ENCODE results near the gene SLC47A2. TPM values are rescaled to one million over a fixed set of nuclear protein-coding genes. Genes with fewer than 3 reads are reported as not detected.
A peak's percentile ranks its signal among the peaks of the same experiment; 100 is the strongest.

SLC47A2 gene
- total RNA-seq, 2 donors from 2014 or later, result not detected

DNA sequence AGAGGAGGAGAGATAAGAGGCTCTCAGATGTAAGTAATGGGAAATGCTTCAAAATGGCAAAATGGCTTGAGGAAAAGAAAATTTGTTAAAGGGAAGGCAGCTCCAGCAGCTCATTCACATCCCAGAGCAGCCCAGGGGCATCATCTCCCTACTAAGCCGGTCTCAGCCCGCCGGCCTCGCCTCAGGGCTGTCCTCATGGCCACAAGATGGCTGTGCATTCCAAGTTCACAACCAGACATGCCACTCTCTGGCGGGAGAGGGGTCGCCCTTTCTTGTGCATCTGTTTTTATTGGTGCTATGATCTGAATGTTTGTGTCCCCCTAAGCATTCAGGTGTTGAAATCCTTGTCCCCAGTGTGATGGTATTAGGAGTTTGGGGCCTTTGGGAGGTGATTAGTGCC lies 13.5 kb upstream of the SLC47A2 start:
- Mint-ChIP-seq H3K27me3 (no peaks in the 10 kb centered on the region), H3K4me3 (no peak overlapping the region), H3K4me1 (peaks cover 11% of the 10 kb centered on the region), H3K36me3 (ENCODE audit: low read depth) (no peaks in the 10 kb centered on the region), H3K27ac (no peak overlapping the region)
- DNase-seq (no peak), ATAC-seq (no peak)
- H3K9me3 ChIP-seq (ENCODE audit: control insufficient read depth, low read length, poor library complexity, severe bottlenecking), result no peaks in the 10 kb centered on the region

DNA sequence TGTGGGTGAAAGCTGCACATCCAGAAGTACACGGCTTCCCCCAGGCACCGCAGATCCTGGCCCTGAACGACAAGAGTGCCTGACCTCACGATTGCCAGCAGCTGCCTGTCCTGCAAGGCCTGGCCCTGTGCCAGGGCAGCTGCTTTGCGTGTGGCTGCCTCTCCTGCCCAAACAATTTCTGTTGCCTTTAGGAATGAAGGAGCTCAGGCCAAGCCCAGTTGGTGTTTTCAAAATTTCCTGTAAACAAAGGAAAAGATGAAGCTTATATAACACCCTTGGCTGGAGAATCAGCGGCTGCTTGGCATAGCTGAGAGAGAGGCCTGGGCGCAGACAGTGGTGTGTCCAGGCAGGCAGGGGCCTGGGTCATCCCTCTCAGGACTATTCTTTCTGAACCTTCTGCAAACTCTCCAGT lies 11.7 kb upstream of the SLC47A2 start:
- no peak overlapping the region for H3K27ac Mint-ChIP-seq
- ATAC-seq, result no peak
- H3K9me3 ChIP-seq (ENCODE audit: control insufficient read depth, low read length, poor library complexity, severe bottlenecking), result no peaks in the 10 kb centered on the region
- DNase-seq, result no peak
- no peaks in the 10 kb centered on the region for H3K36me3 Mint-ChIP-seq (ENCODE audit: low read depth)
- no peak overlapping the region for H3K4me3 Mint-ChIP-seq
- peaks cover 12% of the 10 kb centered on the region for H3K4me1 Mint-ChIP-seq
- no peaks in the 10 kb centered on the region for H3K27me3 Mint-ChIP-seq

DNA sequence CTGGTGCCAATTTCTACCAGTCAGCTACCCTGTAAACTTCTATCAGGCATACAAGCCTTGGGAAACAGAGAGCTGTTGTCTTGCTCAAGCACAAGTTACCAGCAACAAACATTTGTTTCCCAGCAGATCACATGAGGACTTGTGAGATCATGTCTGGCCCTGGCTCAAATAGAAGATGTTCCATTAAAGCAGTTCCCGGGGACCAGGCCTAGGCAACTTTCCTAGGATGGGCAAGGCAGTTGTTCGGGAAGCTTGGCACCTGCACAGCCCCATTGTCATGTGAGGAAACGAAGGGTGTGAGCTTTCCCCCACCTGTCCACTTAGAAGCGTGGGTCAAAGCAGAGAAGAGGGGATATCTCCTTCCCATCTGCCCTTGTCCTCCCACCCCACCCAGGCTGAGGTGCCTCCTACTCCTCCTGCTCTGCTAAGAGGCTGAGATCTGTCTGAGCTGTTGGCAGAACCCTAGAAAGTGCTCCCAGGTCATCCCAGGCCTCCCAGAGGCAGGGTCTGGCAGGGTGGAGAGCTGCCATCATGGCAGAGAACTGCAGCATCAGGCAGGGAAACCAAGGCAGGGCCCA lies 11.2 kb upstream of the SLC47A2 start:
- DNase-seq (no peak), ATAC-seq (no peak)
- Mint-ChIP-seq H3K27ac (no peak overlapping the region), H3K36me3 (ENCODE audit: low read depth) (no peaks in the 10 kb centered on the region), H3K4me1 (peaks cover 16% of the 10 kb centered on the region), H3K4me3 (no peak overlapping the region), H3K27me3 (no peaks in the 10 kb centered on the region)
- no peaks in the 10 kb centered on the region for H3K9me3 ChIP-seq (ENCODE audit: control insufficient read depth, low read length, poor library complexity, severe bottlenecking)

DNA sequence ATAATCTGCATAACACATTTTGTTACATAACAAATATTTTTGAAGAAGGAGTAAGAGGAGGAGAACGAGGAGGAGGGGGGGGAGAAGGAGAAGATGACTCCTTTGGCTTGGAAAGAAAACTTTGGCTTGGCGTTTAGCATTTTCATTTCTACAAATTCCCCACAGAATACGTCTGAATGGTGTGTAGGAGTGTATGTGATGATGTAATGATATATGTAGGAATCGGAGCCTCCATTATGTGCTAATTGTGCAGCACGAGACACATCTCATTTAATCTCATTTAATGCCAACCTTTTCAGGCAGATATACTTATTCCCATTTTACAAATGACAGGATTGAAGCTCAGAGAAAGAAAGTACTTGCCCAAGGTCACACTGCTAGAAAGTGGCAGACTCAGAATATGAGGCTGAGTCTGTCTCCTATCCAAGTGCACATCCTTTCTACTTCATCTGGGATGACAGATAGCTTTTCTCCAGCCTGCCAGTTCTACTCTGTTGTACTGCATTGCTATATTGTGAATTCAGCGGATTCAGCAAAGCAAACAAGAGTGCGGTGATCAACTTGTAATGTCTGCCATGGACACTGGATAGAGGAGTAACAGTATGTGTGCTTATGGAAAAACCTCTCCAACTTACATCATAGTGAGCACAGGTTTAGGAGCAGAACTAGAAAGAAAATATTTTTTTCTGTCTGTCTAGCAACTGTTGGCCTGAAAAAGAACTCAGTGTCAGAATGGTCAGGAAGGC lies 10.4 kb upstream of the SLC47A2 start:
- ATAC-seq, result no peak
- Mint-ChIP-seq H3K36me3 (ENCODE audit: low read depth) (no peaks in the 10 kb centered on the region), H3K4me3 (no peak overlapping the region), H3K27ac (peak overlapping the region; percentile 69), H3K4me1 (peaks cover 16% of the 10 kb centered on the region), H3K27me3 (no peaks in the 10 kb centered on the region)
- H3K9me3 ChIP-seq (ENCODE audit: control insufficient read depth, low read length, poor library complexity, severe bottlenecking), result no peaks in the 10 kb centered on the region
- DNase-seq, result no peak

DNA sequence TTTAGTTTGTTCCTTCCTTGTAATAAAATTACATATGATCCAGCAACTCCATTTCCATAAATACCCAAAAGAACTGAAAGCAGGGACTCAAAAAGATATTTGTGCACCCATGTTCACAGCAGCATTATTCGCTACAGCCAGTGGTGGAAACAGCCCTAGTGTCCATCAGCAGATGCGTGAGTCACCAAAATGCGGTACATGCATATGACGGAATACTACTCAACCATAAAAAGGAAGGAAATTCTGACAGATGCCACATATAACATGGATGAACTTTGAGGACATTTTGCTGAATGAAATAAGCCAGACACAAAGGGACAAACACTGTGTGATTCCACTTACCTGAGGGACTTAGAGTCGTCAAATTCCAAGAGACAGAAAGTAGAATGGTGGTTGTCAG lies 9.1 kb upstream of the SLC47A2 start:
- H3K27me3 Mint-ChIP-seq, result no peaks in the 10 kb centered on the region
- peak overlapping the region; percentile 69 for H3K27ac Mint-ChIP-seq
- ATAC-seq (no peak), DNase-seq (no peak)
- no peaks in the 10 kb centered on the region for H3K36me3 Mint-ChIP-seq (ENCODE audit: low read depth)
- H3K4me3 Mint-ChIP-seq, result peak overlapping the region; percentile 83
- no peaks in the 10 kb centered on the region for H3K9me3 ChIP-seq (ENCODE audit: control insufficient read depth, low read length, poor library complexity, severe bottlenecking)
- H3K4me1 Mint-ChIP-seq, result peaks cover 16% of the 10 kb centered on the region

DNA sequence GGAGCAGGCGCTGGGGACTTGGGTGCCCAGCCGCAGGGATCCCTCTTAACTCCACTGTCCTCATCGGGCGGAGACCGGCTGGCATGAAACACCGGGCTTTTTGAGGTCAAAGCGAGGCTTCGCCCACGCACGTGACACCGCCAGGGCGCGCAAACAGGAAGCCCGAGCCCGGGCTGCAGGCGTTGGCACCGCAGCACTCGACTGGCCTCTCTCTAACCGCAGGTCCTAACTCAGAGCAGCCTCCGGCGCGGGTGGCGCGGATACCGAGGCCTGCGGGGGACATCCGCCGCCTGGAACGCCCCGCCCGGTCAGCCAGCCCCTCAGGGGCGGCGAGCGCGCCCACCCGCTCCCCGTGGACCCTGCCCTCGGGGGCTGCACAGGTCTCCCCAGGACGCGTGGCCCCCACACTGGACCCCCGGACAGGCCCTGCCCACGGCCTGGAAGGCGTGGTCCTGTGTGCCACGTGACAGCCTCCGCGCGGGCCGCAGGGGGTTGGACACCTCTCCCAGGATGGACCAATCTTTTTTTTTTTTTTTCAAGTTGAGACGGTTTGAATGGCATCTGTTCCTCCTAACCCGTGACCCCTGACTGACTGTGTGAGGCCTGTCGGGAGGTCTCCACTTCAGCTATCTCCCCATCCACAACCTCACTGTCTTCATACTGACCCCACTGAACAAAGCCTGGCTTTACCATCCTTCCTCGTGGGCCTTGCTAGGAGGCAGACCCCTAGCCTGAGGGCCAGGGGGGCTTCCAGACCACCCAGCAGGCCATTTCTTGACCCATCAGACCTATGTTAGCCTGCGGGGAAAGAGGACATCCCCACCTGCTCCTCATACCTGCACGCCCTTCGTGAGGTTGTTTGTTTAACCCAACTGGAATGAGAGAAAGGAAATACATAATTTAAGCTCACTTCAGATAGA lies 8.4 kb upstream of the SLC47A2 start:
- Mint-ChIP-seq H3K4me3 (peak overlapping the region; percentile 83), H3K27ac (peak overlapping the region; percentile 69), H3K27me3 (no peaks in the 10 kb centered on the region), H3K36me3 (ENCODE audit: low read depth) (no peaks in the 10 kb centered on the region), H3K4me1 (peaks cover 16% of the 10 kb centered on the region)
- DNase-seq (peak in 1 of 3 donors; percentile 18), ATAC-seq (peak; percentile 79)
- H3K9me3 ChIP-seq (ENCODE audit: control insufficient read depth, low read length, poor library complexity, severe bottlenecking), result no peaks in the 10 kb centered on the region

DNA sequence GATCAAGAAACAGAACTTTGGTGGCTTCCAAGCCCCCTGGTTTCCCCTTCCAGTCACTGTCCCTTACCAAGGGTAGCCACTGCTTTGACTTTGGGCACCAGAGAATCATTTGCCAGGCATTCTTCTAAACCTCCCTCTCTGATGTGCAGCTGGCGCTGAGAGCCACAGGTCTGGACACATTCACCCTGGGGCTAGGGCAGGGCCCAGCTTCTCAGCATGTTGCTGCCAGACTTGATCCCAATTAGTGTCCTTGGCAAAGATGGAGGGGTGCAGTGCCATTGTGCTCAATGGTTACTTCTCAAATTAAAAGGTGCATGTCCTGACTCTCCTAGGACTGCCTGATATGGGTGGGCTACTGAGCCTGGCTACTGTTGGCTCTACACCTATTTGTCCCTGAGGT lies 7.6 kb upstream of the SLC47A2 start:
- H3K9me3 ChIP-seq (ENCODE audit: control insufficient read depth, low read length, poor library complexity, severe bottlenecking), result no peaks in the 10 kb centered on the region
- ATAC-seq (no peak), DNase-seq (no peak)
- Mint-ChIP-seq H3K27ac (no peak overlapping the region), H3K4me3 (peak overlapping the region; percentile 53), H3K4me1 (peaks cover 16% of the 10 kb centered on the region), H3K27me3 (no peaks in the 10 kb centered on the region), H3K36me3 (ENCODE audit: low read depth) (no peaks in the 10 kb centered on the region)

DNA sequence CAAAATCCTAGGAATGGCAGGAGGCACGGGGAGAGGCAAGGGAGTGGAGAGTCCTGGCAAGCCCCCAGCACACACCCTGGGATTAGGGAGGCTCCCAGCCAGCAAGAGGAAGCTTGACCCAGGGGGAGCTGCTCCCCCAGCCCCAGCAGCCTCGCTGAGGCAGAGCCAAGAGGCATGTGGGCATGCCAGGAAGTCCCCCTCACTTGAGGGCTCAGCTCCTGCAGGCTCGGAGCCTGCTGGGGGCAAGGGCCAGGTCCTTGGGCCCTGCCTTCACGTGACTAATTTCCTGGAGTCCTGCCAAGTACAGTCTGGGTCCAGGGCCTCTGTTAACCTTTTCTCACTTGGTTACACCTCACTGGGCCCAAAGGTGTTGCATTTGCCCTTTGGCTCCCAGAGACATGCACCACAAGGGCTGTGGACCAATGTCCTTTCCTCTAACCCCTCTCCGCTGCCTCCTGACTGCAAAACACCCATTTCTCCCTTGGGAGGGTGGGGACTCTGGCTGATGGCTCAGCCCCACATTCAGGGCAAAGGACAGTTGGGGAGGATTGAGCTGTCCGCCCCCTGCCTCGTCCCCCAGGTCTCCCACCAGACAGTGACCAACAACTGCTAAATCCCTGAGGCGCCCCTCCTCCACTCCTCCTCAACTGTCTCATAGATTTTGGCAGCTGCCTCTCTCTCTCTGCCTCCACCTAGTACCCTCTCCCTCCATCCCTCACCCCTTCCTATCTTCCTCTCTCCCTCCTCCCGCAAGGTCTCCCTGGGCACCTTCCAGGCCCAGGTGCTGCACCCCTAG lies 4.4 kb upstream of the SLC47A2 start:
- DNase-seq (no peak), ATAC-seq (no peak)
- H3K9me3 ChIP-seq (ENCODE audit: control insufficient read depth, low read length, poor library complexity, severe bottlenecking), result no peaks in the 10 kb centered on the region
- peaks cover 16% of the 10 kb centered on the region for H3K4me1 Mint-ChIP-seq
- no peak overlapping the region for H3K27ac Mint-ChIP-seq
- no peaks in the 10 kb centered on the region for H3K36me3 Mint-ChIP-seq (ENCODE audit: low read depth)
- H3K4me3 Mint-ChIP-seq, result no peak overlapping the region
- no peaks in the 10 kb centered on the region for H3K27me3 Mint-ChIP-seq

DNA sequence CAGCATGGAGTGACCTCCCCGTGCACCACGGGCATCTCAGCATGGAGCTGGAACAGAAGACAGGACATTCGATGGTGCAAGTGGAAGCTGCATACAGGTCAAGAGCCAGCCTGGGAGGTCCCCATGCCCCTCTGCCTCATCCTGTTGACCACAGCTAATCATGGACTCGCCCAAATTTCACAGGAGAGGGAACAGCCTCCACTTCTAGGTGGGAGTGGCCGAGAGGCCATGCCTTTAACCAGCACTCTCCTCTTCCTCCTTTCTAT lies 3.8 kb upstream of the SLC47A2 start:
- Mint-ChIP-seq H3K27ac (no peak overlapping the region), H3K27me3 (no peaks in the 10 kb centered on the region), H3K4me1 (peaks cover 9% of the 10 kb centered on the region), H3K36me3 (ENCODE audit: low read depth) (no peaks in the 10 kb centered on the region), H3K4me3 (no peak overlapping the region)
- ATAC-seq (no peak), DNase-seq (no peak)
- H3K9me3 ChIP-seq (ENCODE audit: control insufficient read depth, low read length, poor library complexity, severe bottlenecking), result no peaks in the 10 kb centered on the region

DNA sequence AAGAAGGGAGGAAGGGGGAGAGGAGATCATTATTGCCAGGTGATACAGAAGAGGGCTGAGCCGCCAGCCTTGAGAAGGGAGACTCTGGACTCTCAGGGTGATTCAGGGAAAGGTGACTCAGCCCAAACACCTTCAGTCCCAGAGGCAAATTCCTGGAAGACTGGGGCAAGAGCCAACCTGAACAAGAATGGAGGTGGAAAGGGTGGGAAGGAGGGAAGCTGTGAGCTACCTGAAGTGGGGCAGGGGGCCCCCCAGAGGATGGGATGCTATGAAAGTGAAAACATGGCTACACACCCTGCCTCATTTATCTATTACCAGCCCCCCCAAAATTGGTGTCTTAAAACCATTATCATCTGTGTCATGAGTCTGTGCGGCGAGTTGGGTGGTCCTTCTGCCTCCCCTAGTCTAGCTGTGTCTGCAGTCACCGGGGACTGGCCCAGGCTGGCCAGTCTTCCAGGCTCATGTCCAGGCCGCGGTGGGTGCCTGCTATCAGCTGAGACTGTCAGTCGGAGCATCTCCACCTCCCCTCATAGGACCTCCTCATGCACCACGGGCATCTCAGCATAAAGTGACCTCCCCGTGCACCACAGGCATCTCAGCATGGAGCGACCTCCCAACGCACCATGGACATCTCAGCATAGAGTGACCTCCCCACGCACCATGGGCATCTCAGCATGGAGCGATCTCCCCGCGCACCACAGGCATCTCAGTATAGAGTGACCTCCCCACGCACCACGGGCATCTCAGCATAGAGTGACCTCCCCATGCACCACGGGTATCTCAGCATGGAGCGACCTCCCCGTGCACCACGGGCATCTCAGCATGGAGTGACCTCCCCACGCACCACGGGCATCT lies 3.2 kb upstream of the SLC47A2 start:
- no peak for ATAC-seq
- Mint-ChIP-seq H3K4me3 (no peak overlapping the region), H3K27me3 (no peaks in the 10 kb centered on the region), H3K4me1 (peaks cover 6% of the 10 kb centered on the region), H3K27ac (no peak overlapping the region), H3K36me3 (ENCODE audit: low read depth) (no peaks in the 10 kb centered on the region)
- no peak for DNase-seq
- H3K9me3 ChIP-seq (ENCODE audit: control insufficient read depth, low read length, poor library complexity, severe bottlenecking), result no peaks in the 10 kb centered on the region

DNA sequence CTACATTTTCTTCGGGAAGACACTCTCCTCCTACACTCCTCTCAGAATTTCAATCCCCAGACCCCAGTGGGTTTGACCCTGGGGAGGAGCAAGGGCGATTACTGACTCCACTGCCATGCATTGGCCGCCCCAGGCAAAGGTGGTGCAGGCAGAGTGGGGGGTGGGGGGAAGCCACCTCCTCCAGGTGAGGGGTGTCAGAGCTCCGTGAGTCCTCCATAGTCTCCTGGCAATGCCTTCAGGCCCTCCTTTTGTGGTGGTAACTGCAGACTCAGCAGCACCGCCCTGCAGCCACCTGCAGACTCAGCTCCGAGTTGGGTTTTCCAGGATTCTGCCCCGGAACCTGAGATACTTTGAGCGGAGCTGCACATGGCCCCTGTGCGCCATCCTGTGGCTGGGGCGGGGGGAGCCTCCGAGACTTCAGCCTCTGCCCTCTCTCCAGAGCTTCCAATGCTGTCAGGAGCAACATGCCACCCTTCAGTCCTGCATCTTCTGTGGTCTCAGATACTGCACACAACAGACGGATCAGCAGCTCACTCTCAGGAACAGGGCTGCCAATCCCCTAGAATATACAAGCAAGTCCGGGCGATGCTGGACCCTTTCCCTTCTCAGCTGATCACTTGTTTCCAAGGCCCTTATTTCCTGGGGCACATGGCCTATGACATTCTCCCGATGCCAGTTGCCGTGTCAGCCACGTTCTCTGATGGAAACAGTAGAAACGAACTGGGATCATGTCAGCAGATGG lies 2.4 kb upstream of the SLC47A2 start:
- Mint-ChIP-seq H3K4me1 (peaks cover 3% of the 10 kb centered on the region), H3K36me3 (ENCODE audit: low read depth) (no peaks in the 10 kb centered on the region), H3K27me3 (no peaks in the 10 kb centered on the region), H3K27ac (no peak overlapping the region), H3K4me3 (no peak overlapping the region)
- ATAC-seq, result no peak
- H3K9me3 ChIP-seq (ENCODE audit: control insufficient read depth, low read length, poor library complexity, severe bottlenecking), result no peaks in the 10 kb centered on the region
- DNase-seq, result no peak

DNA sequence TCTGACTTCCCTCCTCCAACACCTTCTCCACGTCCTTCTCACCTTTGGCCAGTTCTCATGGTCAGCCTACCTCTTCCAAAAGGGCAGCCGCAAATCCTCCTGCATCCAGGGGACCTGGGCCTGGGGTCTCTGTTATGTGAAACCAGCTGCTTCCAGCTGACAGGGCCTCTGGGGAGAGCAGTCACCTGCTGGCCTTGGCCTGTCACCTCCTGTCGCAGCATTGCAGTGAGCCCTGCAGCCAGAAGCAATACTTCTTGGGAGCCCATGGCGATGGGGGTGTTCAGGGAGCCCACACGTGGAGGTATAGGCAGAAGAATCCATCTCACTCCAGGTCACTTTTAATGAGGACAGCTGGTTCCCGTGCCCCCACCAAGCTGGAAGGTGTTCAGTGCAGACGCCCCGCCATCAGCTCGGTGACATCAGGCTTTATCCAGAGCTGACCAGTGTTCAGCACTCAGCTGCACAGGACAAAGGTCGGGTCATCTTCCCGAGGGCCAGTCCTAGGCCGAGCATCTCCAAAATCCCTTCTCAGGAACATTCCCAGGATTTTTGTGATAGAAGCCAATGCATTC lies 1.7 kb upstream of the SLC47A2 start:
- Mint-ChIP-seq H3K27ac (no peak overlapping the region), H3K36me3 (ENCODE audit: low read depth) (no peaks in the 10 kb centered on the region), H3K27me3 (no peaks in the 10 kb centered on the region), H3K4me3 (no peak overlapping the region), H3K4me1 (peaks cover 3% of the 10 kb centered on the region)
- no peak for DNase-seq
- no peaks in the 10 kb centered on the region for H3K9me3 ChIP-seq (ENCODE audit: control insufficient read depth, low read length, poor library complexity, severe bottlenecking)
- no peak for ATAC-seq
